Occipital lobe (tissue), 2 donors: ENCODE measurements around the gene SERAC1. TPM values are rescaled to one million over a fixed set of nuclear protein-coding genes. Genes with fewer than 3 reads are reported as not detected.
"Not testable (repeated sequence)": the region's sequence is repeated elsewhere in the genome, so short reads cannot be mapped to it uniquely, and the experiment has no call there.

Source experiments
- DNase-seq: peaks from one replicate; lab custom pipeline; 2025; lab: John Stamatoyannopoulos, UW
- total RNA-seq: library from RNA; depleted of rRNA; stranded (reverse); fragments of >200 nt; gene quantifications from one replicate; pipeline ENCODE4 v1.2.3, GENCODE V29; 2014

SERAC1 gene
- total RNA-seq, 1 donor from 2014 or later = 16.8 TPM

GRCh38 chr6:158174514-158174913 lies 6.5 kb upstream of the SERAC1 start:
- no peak for DNase-seq

- no peak for DNase-seq
These were observed 6.0 kb upstream of the SERAC1 start for GRCh38 chr6:158174024-158174423.

GRCh38 chr6:158172001-158172400 lies 3.9 kb upstream of the SERAC1 start:
- no peak for DNase-seq

- no peak for DNase-seq
These were observed 2.6 kb upstream of the SERAC1 start for GRCh38 chr6:158170656-158171081.

- DNase-seq = not testable (repeated sequence)
These were observed 1.6 kb upstream of the SERAC1 start for GRCh38 chr6:158169634-158170033.

GRCh38 chr6:158165919-158166416 lies 2.1 kb downstream of the SERAC1 start:
- DNase-seq = no peak

DNA sequence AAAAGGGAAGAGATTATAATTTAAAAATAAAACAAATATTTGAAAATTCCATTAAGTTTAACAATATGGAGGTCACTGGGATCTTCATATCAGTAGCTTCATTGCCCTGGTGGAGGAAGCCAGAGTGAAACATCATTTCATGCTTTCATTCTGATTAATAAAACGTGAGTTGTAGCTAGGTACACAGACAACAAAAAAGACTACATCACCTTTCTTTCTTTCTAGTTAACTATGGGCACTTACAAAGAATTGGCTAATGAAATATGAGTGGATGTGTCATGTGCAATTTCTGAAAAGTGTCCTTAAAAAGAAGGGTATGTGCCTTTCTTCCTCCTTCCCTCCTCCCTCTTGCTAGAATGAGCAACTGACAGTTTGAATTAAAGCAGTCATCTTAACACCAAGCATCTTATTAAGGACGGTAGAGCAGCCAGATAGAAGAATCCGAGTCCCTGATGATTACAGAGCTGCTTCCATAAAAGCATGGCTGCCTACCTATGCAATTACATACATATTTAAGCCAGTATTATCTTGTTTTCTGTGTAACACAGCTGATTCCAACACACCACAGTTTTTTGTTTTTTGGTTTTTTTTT lies 3.4 kb downstream of the SERAC1 start:
- no peak for DNase-seq

DNA sequence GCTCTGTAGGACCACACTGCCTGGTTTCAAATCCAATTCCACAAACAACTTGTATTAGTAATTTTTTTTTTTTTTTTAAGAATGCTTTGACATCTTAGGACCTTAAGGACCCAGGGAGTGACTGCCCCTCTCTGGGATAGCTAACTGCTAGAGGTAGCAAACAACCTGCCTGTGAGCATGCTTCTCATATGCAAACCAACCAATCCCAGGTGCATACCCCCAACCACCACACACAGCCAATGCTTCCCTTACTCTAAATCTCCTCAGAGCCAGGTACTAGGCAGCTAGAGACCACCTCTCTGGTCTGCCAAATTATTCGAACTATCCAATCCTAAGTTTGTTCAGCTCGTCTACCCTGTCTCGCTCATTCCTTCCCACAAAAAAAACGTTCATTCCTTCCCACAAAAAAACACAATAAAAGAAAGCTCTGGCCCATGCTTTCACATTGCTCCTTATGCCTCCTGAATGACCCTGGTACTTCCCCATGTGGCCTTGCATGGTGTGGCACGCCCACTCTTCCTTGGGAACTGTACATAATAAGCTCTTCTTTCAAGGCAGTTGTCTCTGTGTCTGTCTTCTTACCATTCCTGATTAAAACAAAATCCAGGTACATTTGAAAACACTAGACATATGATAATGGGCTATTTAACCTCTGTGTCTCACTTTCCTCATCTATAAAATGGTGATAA lies 6.4 kb downstream of the SERAC1 start:
- no peak for DNase-seq

DNA sequence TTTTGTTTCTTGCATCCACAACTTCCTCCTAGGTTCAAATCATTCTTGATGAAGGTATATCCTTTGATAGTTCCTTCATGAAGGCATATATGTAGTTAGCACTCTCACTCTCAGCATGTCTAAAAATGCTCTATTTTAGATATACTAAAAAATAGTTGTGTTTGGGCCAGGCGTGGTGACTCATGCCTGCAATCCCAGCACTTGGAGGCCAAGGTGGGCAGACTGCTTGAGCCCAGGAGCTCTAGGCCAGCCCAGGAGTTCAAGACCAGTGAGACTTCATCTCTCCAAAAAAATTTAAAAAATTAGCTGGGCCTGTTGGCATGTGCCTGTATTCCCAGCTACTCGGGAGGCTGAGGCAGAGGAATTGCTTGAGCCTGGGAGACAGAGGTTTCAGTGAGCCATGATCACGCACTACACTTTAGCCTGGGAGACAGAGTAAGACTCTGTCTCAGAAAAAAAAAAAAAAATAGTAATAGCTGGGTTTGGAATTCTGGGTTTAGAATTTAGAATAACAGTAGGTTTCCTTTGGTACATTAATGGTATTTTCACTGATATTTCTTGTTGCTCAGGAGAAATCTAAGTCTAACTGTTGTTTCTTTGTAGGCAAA lies 7.0 kb downstream of the SERAC1 start:
- DNase-seq = no peak

DNA sequence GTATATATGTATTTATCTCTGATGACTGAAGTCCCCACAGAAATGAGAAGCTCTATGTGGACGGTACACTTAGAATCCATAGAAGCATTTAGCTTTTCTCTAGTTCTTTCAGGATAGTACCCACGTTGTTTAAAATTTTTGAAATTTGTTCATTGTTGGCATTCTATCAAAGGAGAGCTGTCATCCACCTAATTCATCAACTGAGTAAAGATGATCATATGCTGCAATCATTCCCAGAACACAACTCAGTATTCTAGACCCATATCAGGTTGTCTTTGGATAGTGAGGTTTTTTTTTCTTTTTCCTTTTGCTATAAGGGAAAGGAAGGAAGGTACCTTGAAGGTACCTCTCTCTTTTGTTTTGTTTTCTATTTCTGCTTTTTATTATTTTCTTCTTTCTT lies 9.3 kb downstream of the SERAC1 start:
- DNase-seq = no peak

DNA sequence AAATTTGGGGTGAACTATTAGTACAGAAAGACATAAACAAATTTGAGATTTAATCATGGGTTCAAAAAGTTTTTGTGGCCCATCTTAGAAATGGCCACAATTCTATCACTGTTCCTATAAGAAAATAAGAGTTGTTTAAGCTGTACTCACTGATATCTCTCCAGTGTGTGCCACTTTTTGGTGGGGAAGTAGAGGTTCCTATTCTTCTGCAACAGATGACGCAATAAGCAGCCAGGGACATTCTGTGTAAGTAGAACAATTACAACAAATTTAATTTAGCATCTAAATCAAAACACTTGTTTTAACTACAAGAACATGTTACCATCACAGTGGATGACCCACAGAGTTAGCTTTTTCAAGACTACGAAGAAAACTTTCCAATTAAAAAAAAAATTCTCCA lies 9.9 kb downstream of the SERAC1 start:
- DNase-seq = no peak

- no peak for DNase-seq
These were observed 10.8 kb downstream of the SERAC1 start for GRCh38 chr6:158157064-158157764.

DNA sequence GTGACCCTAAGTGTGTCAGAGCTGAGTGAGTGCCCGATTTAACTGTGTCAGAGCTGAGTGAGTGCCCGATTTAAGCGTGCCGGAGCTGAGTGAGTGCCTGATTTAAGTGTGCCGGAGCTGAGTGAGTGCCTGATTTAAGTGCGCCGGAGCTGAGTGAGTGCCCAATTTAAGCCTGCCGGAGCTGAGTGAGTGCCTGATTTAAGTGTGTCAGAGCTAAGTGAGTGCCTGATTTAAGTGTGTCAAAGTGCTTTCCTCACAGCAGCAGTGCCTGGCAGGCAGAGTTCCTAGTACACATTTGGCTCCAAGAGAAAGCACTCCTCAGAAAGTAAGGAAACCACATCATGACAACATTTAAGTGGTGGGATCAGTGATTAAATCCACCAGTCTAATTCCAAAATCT lies 13.2 kb downstream of the SERAC1 start:
- DNase-seq = no peak

DNA sequence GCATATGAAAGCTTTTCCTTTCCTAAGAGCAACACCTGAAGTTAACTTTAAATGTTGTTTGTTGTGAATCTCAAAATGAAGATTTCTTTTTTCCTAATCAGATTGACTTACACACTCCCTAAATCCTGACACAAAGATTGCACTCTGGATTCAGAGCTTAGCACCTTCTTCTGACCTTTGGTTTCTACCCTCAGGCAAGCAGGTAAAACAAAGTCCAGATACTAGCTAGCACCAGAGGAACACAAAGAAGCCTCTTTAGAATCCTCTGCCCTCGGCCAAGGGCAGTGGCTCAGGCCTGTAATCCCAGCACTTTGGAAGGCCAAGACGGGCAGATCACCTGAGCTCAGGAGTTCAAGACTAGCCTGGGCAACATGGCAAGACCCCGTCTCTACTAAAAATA lies 14.5 kb downstream of the SERAC1 start:
- DNase-seq = no peak

- no peak for DNase-seq
These were observed 15.4 kb downstream of the SERAC1 start for GRCh38 chr6:158152659-158153058.

DNA sequence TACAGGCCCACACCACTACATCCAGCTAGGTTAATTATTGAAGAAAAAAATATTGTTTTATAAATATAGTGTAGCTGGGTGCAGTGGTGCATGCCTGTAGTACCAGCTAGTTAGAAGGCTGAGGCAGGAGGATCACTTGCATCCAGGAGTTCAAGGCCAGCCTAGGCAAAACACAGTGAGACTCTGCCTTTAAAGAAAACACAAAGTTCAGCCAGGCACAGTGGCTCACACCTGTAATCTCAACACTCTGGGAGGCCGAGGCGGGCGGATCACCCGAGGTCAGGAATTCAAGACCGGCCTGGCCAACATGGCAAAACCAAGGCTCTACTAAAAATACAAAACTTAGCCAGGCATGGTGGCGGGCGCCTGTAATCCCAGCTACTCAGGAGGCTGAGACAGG lies 16.0 kb downstream of the SERAC1 start:
- not testable (repeated sequence) for DNase-seq

- no peak for DNase-seq
These were observed 17.4 kb downstream of the SERAC1 start for GRCh38 chr6:158150701-158151100.

DNA sequence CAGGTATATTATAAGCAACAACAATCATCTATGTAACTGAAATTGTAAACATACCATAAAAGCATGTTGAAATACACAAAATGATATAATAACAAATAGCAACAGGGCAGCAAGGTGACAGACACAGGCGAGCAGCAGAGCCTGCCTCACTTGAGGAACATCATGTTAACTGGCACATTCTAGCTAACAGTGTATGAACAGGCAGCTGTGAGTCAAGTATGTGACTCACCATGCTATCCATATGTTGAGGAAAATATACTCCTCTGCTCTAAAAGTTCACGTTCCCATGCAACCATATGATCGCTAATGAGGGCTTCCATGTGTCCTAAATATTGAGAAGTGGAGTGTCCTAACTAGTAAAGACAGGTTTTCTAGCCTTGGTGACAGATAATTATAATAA lies 18.4 kb downstream of the SERAC1 start:
- DNase-seq = no peak

- DNase-seq = no peak
These were observed 24.4 kb downstream of the SERAC1 start for GRCh38 chr6:158143700-158144099.

DNA sequence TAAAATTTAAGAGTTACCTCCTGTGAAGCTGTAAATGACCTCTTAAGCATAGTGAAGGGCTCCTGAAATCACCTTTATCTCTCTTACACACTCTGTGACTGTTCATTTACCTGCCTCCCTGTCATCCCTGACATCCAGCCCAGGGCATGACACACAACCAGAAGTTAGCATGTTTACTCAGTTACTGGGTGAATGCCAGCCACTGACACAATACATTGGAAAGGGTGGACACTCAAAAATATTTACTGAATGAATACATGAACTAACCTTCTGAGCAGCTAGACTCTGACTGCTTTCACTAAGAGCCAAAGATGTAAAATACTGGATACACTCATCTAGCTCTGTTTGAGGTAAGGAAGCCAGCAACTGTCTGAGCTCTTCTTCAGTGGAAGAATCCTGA lies 25.3 kb downstream of the SERAC1 start:
- no peak for DNase-seq

- no peak for DNase-seq
These were observed 36.1 kb downstream of the SERAC1 start for GRCh38 chr6:158131926-158132325.

GRCh38 chr6:158125271-158125670 lies 42.8 kb downstream of the SERAC1 start:
- DNase-seq = no peak
